Activated T-helper 1 cell treated with Interleukin-2 at 50 U/mL for 16 hours (primary cell): ENCODE measurements around the gene HMMR.
"Not testable (repeated sequence)": the region's sequence is repeated elsewhere in the genome, so short reads cannot be mapped to it uniquely, and the experiment has no call there.

Source experiments
- DNase-seq: peaks from one replicate; pipeline ENCODE4 v3.0.0-alpha.2; 2020; ENCODE audit warnings: low read depth

HMMR gene

GRCh38 chr5:163506726-163507125, 46.3 kb downstream of the HMMR start:
- no peak for DNase-seq

GRCh38 chr5:163508753-163509152, 48.3 kb downstream of the HMMR start:
- no peak for DNase-seq

- DNase-seq: no peak
Measured at GRCh38 chr5:163509291-163509951, 49.0 kb downstream of the HMMR start.

- DNase-seq: no peak
Measured at GRCh38 chr5:163512526-163512925, 52.1 kb downstream of the HMMR start.

DNA sequence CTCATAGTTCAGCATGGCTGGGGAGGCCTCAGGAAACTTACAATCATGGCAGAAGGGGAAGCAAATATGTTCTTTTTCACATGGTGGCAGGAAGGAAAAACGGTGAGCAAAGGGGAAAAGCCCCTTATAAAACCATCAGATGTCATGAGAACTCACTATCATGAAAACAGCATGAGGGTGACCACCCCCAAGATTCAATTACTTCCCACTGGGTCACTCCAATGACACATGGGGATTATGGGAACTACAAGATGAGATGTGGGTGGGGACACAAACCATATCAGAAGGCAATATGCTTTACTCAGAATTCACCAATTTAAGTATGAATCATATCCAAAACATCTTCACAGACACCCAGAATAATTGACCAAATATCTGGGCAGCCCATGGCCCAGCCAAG, 64.7 kb downstream of the HMMR start:
- DNase-seq: no peak

- DNase-seq: no peak
Measured at GRCh38 chr5:163529698-163530097, 69.3 kb downstream of the HMMR start.

DNA sequence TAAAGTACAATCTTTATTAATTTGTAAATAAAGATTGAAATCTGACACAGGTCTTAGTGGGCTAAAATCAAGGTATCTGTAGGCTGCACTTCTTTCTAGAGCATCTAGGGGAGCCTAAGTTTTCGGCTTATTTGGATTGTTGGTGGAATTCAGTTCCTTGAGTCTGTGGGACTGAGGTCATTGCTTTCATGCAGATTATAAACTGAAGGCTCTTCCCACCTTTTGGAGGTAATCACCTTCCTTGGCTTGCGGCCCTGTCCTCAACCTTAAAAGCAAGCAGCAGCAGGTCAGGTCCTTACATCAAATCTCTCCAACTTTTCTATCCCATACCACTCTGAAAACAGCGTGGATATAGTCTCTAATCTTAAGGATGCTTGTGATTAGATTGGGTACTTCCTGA, 70.8 kb downstream of the HMMR start:
- no peak for DNase-seq

DNA sequence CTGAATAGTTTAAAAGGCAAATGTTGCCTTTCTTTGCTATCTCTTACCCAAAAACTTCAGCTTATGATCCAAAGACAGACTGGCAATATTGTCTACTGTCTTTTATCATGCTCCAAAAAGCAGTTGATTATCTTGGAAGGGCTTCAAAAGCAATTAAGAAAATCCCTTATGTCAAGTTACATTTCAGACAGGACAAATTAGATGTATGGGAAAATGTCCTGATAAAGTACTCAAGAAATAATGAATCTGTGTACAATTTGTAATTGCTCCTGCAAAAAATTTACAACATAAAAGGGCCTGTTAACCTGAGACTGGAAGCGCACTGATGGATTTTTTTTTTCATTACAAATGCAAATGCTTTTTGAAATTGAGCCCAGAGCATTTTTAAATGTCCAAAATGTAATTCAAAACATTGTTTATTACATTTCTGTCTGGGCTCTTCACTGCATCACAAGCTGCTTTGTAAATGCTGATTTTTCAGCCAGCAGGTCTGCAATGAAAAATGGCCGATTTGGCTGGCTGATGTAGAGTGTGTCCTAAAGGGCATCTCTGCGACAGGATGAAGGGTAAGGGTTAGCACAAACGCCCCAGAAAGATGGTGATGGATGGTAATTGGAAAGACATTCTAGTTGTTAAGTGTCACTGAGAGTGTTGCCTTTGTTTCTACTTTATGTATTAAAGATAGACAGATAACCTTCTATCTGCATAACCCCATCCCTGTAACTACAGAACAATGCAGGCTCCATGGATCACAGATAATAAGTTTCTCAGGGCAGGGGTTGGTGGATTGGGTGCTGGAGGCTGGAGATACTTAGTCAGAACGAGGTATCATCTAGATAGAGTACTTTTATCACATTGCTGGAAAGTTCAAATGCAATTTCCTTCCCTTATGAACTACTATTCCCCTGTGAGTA, 72.0 kb downstream of the HMMR start:
- no peak for DNase-seq

GRCh38 chr5:163533223-163533622, 72.8 kb downstream of the HMMR start:
- no peak for DNase-seq

DNA sequence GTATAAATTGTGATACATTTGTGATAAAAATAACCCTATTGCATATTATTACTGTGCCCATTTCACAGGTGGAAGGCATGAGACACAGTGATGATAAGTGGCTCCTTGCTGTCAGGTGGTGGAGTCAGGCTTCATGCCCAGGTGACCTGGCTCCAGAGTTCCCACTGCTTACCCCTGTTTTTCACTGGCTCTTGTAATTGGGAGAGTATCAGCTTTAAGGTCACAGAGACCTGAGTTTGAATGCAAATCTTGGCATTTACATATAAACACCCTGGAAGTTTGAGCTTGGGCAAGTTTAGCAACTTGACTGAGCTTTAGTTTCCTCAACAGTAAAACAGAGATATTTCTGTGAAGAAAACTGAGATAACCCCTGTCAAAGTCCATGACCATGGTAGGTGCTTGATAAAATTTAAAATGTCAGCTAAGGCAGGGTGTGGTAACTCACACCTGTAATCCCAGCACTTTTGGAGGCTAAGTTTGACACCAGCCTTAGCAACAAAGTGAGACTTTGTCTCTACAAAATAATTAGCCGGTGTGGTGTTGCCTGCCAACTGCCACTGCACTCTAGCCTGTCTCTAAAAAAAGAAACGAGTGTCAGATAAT, 74.2 kb downstream of the HMMR start:
- no peak for DNase-seq

GRCh38 chr5:163535290-163535689, 74.9 kb downstream of the HMMR start:
- no peak for DNase-seq

- DNase-seq: not testable (repeated sequence)
Measured at GRCh38 chr5:163536442-163536841, 76.0 kb downstream of the HMMR start.

GRCh38 chr5:163540696-163541095, 80.3 kb downstream of the HMMR start:
- no peak for DNase-seq
